H9 (cell line): ENCODE data around the gene PPT1. TPM values are rescaled to one million over a fixed set of nuclear protein-coding genes. Genes with fewer than 3 reads are reported as not detected.

Experiments used
- DNase-seq: peaks from one replicate; pipeline ENCODE4 v3.0.0-alpha.2; 2017
- H2AFZ ChIP-seq: one replicate; pipeline ENCODE4 v1.6.1; 2013; ENCODE audit warnings: mild to moderate bottlenecking, low read length, control low read depth, moderate library complexity
- H2AK5ac ChIP-seq: 2 replicates; pipeline ENCODE4 v1.6.1; 2013; ENCODE audit warnings: low read length, control low read depth, mixed read lengths; ENCODE audit not compliant: insufficient read length
- H2BK120ac ChIP-seq: one replicate; pipeline ENCODE4 v1.6.1; 2013; ENCODE audit warnings: low read depth, mild to moderate bottlenecking, low read length, control low read depth, inconsistent platforms; ENCODE audit not compliant: poor library complexity, severe bottlenecking
- H2BK12ac ChIP-seq: 2 replicates; pipeline ENCODE4 v1.6.1; 2013; ENCODE audit warnings: low read length, control low read depth, mixed read lengths, low read depth; ENCODE audit not compliant: insufficient read length
- H2BK15ac ChIP-seq: 2 replicates; pipeline ENCODE4 v1.6.1; 2013; ENCODE audit warnings: low read depth, low read length, control low read depth
- H2BK20ac ChIP-seq: one replicate; pipeline ENCODE4 v1.6.1; 2013; ENCODE audit warnings: low read depth, mild to moderate bottlenecking, low read length, control low read depth, inconsistent platforms; ENCODE audit not compliant: poor library complexity, severe bottlenecking
- H2BK5ac ChIP-seq: 2 replicates; pipeline ENCODE4 v1.6.1; 2013; ENCODE audit warnings: low read length, control low read depth, mixed read lengths; ENCODE audit not compliant: insufficient read length
- H3K14ac ChIP-seq: 2 replicates; pipeline ENCODE4 v1.6.1; 2013; ENCODE audit warnings: low read length, control low read depth; ENCODE audit not compliant: insufficient read depth
- H3K18ac ChIP-seq: 2 replicates; pipeline ENCODE4 v1.6.1; 2013; ENCODE audit warnings: low read depth, mild to moderate bottlenecking, mixed read lengths, low read length, control low read depth; ENCODE audit not compliant: insufficient read length
- H3K23ac ChIP-seq: 2 replicates; pipeline ENCODE4 v1.6.1; 2013; ENCODE audit warnings: low read length, control low read depth, mixed read lengths, low read depth; ENCODE audit not compliant: insufficient read length
- H3K23me2 ChIP-seq: 2 replicates; pipeline ENCODE4 v1.6.1; 2013; ENCODE audit warnings: low read depth, mild to moderate bottlenecking, mixed read lengths, low read length, control low read depth; ENCODE audit not compliant: insufficient read length, poor library complexity, severe bottlenecking
- H3K27ac ChIP-seq: 2 replicates; pipeline ENCODE4 v1.5.1; 2013; ENCODE audit warnings: low read length, control low read depth, mixed read lengths, low read depth; ENCODE audit not compliant: insufficient read length
- H3K27me3 ChIP-seq: 2 replicates; pipeline ENCODE4 v1.6.1; 2013; ENCODE audit warnings: low read length, control low read depth, inconsistent platforms; ENCODE audit not compliant: insufficient read depth
- H3K4ac ChIP-seq: 2 replicates; pipeline ENCODE4 v1.6.1; 2013; ENCODE audit warnings: low read depth, mild to moderate bottlenecking, control low read depth, inconsistent platforms, low read length, moderate library complexity
- H3K4me1 ChIP-seq: 2 replicates; pipeline ENCODE4 v1.6.1; 2013; ENCODE audit warnings: low read length, control low read depth, inconsistent platforms; ENCODE audit not compliant: insufficient read depth
- H3K4me2 ChIP-seq: 2 replicates; pipeline ENCODE4 v1.6.1; 2013; ENCODE audit warnings: low read length, control low read depth, mixed read lengths; ENCODE audit not compliant: insufficient read length, insufficient read depth
- H3K56ac ChIP-seq: 2 replicates; pipeline ENCODE4 v1.6.1; 2013; ENCODE audit warnings: low read depth, mild to moderate bottlenecking, mixed read lengths, low read length, control low read depth; ENCODE audit not compliant: insufficient read length
- H3K79me1 ChIP-seq: 2 replicates; pipeline ENCODE4 v1.6.1; 2013; ENCODE audit warnings: low read depth, mild to moderate bottlenecking, moderate library complexity, low read length, control low read depth, inconsistent platforms; ENCODE audit not compliant: insufficient read depth, poor library complexity, severe bottlenecking
- H3K79me2 ChIP-seq: 2 replicates; pipeline ENCODE4 v1.6.1; 2013; ENCODE audit warnings: low read length, control low read depth, inconsistent platforms; ENCODE audit not compliant: insufficient read depth
- H3K9ac ChIP-seq: 2 replicates; pipeline ENCODE4 v1.6.1; 2013; ENCODE audit warnings: low read length, control low read depth, mixed read lengths; ENCODE audit not compliant: insufficient read length; ENCODE audit errors: extremely low read depth
- H3K9me3 ChIP-seq: one replicate; pipeline ENCODE4 v1.6.1; 2013; ENCODE audit warnings: low read depth, low read length, inconsistent platforms; ENCODE audit not compliant: control insufficient read depth
- H3T11ph ChIP-seq: one replicate; pipeline ENCODE4 v1.6.1; 2013; ENCODE audit warnings: mild to moderate bottlenecking, low read length, control low read depth, inconsistent platforms
- H4K20me1 ChIP-seq: one replicate; pipeline ENCODE4 v1.6.1; 2013; ENCODE audit not compliant: control insufficient read depth, insufficient read length, insufficient read depth
- H4K5ac ChIP-seq: 2 replicates; pipeline ENCODE4 v1.6.1; 2013; ENCODE audit warnings: low read depth, mild to moderate bottlenecking, mixed read lengths, low read length, control low read depth; ENCODE audit not compliant: insufficient read length
- H4K8ac ChIP-seq: replicated peaks from 2 replicates; pipeline ENCODE4 v1.6.1; 2013; ENCODE audit warnings: low read length, control low read depth, mixed read lengths, low read depth; ENCODE audit not compliant: insufficient read length
- H4K91ac ChIP-seq: 2 replicates; pipeline ENCODE4 v1.6.1; 2013; ENCODE audit warnings: low read depth, mild to moderate bottlenecking, moderate library complexity, mixed read lengths, low read length, control low read depth; ENCODE audit not compliant: insufficient read length
- H3K27ac Mint-ChIP-seq, 3 experiments: 2 replicates in 2 of 3; 3 replicates in 1 of 3; pipeline ENCODE4 v1.8.0; 2020 to 2021; ENCODE audit warnings: mixed read lengths in 3 of 3, mild to moderate bottlenecking in 1 of 3, moderate library complexity in 1 of 3
- H3K27me3 Mint-ChIP-seq: 2 replicates; pipeline ENCODE4 v1.8.0; 2021; ENCODE audit warnings: low read depth, mild to moderate bottlenecking, moderate library complexity, mixed read lengths
- H3K36me3 Mint-ChIP-seq, 3 experiments: 2 replicates in 2 of 3; 3 replicates in 1 of 3; pipeline ENCODE4 v1.8.0; 2020 to 2021; ENCODE audit warnings: low read depth in 3 of 3, mixed read lengths in 3 of 3; ENCODE audit not compliant: insufficient read depth in 1 of 3
- H3K4me1 Mint-ChIP-seq, 2 experiments: 2 replicates each; pipeline ENCODE4 v1.8.0; 2020; ENCODE audit warnings: mixed read lengths in 2 of 2
- H3K4me3 Mint-ChIP-seq, 2 experiments: 2 replicates in 1 of 2; 3 replicates in 1 of 2; pipeline ENCODE4 v1.8.0; 2020 to 2021; ENCODE audit warnings: mild to moderate bottlenecking in 2 of 2, mixed read lengths in 2 of 2, moderate library complexity in 1 of 2
- H3K9me3 Mint-ChIP-seq, 2 experiments: 2 replicates in 1 of 2; 3 replicates in 1 of 2; pipeline ENCODE4 v1.8.0; 2020; ENCODE audit warnings: mild to moderate bottlenecking in 2 of 2, mixed read lengths in 2 of 2, moderate library complexity in 1 of 2
- CTCF ChIP-seq: fragments of 200-600 bp; sonication (generic); conservative IDR thresholded peaks from 3 replicates; pipeline ENCODE4 v1.8.0; 2021; ENCODE audit warnings: antibody characterized with exemption, mild to moderate bottlenecking
- WGBS: extraction: QIAGEN DNeasy Blood & Tissue Kit; methylation state at CpG from one replicate; pipeline ENCODE4 v1.1.7; 2013; ENCODE audit warnings: missing lambda C conversion rate, low lambda C conversion rate, mixed read lengths; ENCODE audit not compliant: insufficient read length; ENCODE audit errors: extremely low coverage; 5-methylcytosine and 5-hydroxymethylcytosine counted together
- total RNA-seq: library from RNA; stranded (reverse); gene quantifications from 2 replicates; pipeline ENCODE4 v1.2.1, GENCODE V29; 2021

Gene PPT1
- total RNA-seq, 1 experiment from 2014 or later: 109 TPM

- Histone ChIP-seq H2BK5ac (no peak overlapping the region), H3K27ac (no peak overlapping the region), H2BK120ac (no peak overlapping the region), H3K9me3 (no peaks in the 10 kb centered on the region), H2AFZ (no peak overlapping the region), H4K8ac (no peak overlapping the region), H3K56ac (no peak overlapping the region), H4K5ac (no peak overlapping the region), H4K20me1 (no peaks in the 10 kb centered on the region), H3K27me3 (no peaks in the 10 kb centered on the region), H3K23me2 (no peaks in the 10 kb centered on the region), H3T11ph (no peak overlapping the region), H3K14ac (no peak overlapping the region), H3K79me1 (no peaks in the 10 kb centered on the region), H2BK12ac (no peak overlapping the region), H3K9ac (no peak overlapping the region), H2AK5ac (no peak overlapping the region), H3K18ac (no peak overlapping the region), H2BK15ac (no peak overlapping the region), H3K79me2 (no peaks in the 10 kb centered on the region), H3K4me1 (no peaks in the 10 kb centered on the region), H2BK20ac (no peak overlapping the region), H3K23ac (no peak overlapping the region), H3K4ac (no peak overlapping the region), H4K91ac (no peak overlapping the region), H3K4me2 (no peak overlapping the region)
- no peak for TF ChIP-seq CTCF
- peaks cover 4 to 21% of the 10 kb centered on the region in 2 experiments; a peak in 4 of 5 replicates for H3K9me3 Mint-ChIP-seq
- no peaks in the 10 kb centered on the region for H3K36me3 Mint-ChIP-seq
- no peak overlapping the region for H3K4me3 Mint-ChIP-seq
- no peaks in the 10 kb centered on the region for H3K4me1 Mint-ChIP-seq
- no CpG with 5 or more reads among the region's 2 CpGs for WGBS
- H3K27me3 Mint-ChIP-seq: peaks cover 9% of the 10 kb centered on the region
- no peak overlapping the region for H3K27ac Mint-ChIP-seq
- no peak for DNase-seq
Measured at GRCh38 chr1:40024671-40025070, 72.4 kb downstream of the PPT1 start.
